GM19324 (cell line): Measurements from ENCODE around the gene SLC22A15.

ENCODE experiments used
- ATAC-seq: cut with Tn5 transposase; IDR thresholded peaks from one replicate; pipeline ENCODE4 v1.9.1; 2021; ENCODE audit warnings: mild to moderate bottlenecking, moderate library complexity; ENCODE audit not compliant: unreplicated experiment, low FRiP score

Gene SLC22A15

DNA sequence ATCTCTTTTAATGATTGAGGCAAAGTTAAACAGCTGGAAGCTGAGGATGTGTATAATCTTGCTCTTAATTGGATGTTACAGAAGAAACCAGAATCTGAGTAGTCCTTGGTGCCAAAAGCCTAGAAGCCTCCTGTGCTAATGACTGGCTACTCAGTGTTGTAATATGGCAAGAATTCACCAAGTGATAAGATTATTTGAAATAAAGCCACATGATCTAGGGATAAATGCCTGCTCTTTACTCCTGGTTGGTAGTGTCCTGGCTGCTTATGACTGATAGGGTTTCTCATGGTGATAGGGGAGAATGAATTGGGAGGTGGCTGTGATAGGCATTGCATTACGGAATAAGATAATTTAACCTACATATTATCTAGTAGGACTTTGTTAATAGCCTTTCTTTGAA is 121.3 kb downstream of the SLC22A15 start:
- no peak for ATAC-seq

GRCh38 chr1:116099379-116099778 is 123.1 kb downstream of the SLC22A15 start:
- no peak for ATAC-seq

DNA sequence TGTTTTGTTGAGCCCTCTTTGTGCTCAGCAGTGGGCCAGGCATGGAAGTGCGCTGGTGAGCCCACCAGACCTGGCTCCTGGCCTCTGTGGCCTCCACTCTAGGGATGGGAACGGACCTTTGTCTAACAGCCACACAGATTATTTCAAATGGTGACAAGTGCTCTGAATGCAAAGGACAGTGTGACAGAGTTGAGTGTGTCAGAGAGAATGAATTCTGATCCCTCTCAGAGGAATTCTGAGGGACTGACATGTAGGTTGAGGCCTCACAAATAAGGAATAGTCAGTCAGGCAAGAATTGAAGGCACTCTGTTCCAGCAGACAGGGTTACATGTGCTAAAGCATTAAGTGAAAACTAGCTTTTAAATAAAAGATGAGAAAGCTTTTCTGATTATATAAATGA is 123.6 kb downstream of the SLC22A15 start:
- no peak for ATAC-seq

GRCh38 chr1:116104667-116105066 is 128.4 kb downstream of the SLC22A15 start:
- ATAC-seq, result no peak

GRCh38 chr1:116105996-116106395 is 129.7 kb downstream of the SLC22A15 start:
- ATAC-seq, result no peak

DNA sequence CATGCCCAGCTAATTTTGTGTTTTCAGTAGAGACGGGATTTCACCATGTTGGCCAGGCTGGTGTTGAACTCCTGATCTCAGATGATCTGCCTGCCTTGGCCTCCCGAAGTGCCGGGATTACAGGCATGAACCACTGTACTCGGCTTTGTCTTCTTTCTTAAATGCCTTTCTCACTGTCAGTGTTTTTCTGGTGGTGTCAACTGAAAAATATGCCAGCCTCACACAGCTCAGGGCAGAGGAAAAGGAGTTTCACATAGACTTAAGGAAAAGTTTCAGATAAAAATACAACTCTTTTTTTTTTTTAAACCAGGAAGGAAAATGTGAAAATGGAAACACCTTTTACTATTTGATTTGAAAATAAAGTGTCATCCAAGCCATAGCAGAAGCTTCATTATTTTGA is 130.3 kb downstream of the SLC22A15 start:
- no peak for ATAC-seq

DNA sequence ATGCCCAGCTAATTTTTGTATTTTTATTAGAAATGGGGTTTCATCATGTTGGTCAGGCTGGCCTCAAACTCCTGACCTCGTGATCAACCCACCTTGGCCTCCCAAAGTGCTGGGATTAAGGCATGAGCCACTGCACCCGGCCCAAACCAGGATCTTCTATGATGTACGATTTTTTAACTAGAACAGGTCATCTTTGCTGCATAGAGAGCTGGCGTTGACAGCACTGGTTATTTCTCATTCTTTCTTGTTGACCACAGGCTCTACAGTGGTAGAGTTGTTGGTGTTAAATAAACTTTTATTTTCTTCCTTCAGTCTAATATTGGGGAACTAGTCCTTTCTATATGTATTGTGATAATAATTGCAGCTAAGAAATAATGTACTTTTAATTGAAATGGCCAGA is 131.1 kb downstream of the SLC22A15 start:
- no peak for ATAC-seq

- ATAC-seq, result peak; percentile 63
These were observed 134.5 kb downstream of the SLC22A15 start, which contains the start of gene MAB21L3 for GRCh38 chr1:116110567-116111523. Gene MAB21L3, plus strand, starts transcription at chr1:116111399. Its CDS starts 1,217 bp downstream, at chr1:116112616.

DNA sequence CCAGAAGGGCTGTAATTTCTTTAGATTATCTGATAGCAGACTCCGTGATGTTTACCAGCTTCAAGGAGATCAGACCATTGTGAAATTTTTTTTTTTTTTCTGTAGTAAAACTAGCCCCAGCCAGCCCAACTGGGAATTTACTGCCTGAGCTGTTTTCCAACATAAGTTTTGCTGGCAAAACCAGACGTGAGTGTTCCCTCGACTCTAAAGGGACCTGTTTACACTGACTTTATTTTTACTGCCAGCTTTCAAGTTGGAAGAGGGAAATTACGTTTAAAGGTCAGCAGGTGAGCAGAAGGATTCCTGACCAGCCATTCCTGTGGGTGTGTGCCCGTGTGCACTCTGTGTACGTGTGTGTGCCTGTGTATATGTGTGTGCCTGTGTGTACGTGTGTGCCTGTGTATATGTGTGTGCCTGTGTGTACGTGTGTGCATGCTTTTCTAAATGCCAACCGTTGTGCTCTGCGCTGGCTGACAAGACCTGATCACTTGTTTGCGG is 135.3 kb downstream of the SLC22A15 start:
- no peak for ATAC-seq

DNA sequence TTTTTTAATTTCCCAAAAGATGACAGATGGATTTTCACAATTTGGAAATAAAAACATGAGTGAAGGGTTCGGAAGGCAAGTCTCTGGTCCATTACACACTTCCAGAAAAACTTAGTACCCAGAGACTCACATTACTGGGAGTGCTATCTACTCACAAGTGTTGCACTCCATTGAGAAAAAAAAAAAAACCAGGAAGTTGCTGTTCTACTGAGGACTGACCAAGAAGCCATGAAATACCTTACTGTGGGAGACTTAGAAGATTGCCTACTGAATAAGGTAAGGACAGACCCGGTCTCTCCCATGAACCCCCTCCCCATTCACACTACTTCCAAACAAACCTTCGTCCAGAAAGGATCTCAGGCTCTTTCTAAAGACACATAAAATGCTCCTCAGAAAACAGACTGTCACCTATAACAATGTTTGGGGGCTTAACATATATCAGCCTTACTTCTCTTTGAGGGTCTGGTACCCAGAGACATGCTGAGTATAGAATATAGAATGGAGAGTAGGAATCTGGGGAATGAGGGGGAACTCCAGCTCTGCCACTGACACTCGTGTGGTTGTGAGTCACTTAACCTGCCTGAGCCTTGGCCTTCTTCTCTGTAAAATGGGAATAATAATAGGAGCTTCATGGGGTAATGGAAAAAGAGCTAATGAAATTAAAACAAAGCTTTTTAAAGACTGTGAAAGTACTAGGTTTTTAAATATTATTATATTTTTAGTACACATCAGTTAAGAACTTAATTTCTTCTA is 136.3 kb downstream of the SLC22A15 start:
- ATAC-seq, result no peak

GRCh38 chr1:116113615-116114014 is 137.3 kb downstream of the SLC22A15 start:
- no peak for ATAC-seq

GRCh38 chr1:116115476-116116439 is 139.4 kb downstream of the SLC22A15 start:
- ATAC-seq, result no peak

DNA sequence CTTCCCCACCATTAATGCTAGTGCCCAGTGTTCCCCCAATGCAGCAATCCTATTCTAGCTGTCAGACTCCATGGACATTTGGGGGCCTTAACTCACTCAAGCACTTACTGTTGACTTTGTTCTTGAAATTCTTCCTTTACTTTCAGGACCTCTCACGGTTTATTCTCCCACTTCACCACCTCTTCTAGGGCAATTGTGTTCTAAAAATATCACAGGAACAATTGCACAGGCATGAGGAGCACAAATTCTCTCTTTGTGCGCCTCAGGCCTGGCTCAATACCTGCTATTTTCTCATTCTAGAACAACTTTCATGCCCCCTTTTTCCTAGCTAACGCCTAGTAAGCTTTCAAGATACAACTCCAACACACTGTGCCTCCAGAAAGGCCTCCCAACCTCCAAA is 142.2 kb downstream of the SLC22A15 start:
- no peak for ATAC-seq
